Upper lobe of left lung (tissue), 4 donors: Measurements from ENCODE around the gene NTSR1.

Experiments
- POLR2A ChIP-seq, 4 donors: fragments of 450-650 bp; IDR thresholded peaks; one replicate each; pipeline ENCODE4 v1.5.1; 2016 to 2017; ENCODE audit warnings: antibody characterized with exemption in 4 of 4, mild to moderate bottlenecking in 2 of 4
- POLR2AphosphoS5 ChIP-seq, 2 donors: sonication (generic); formaldehyde crosslinking; IDR thresholded peaks; one replicate each; pipeline ENCODE4 v1.5.1; 2017; ENCODE audit warnings: antibody characterized with exemption in 2 of 2
- TF ChIP-seq, protein P1 (sequence below), 6 experiments: fragments of 450-650 bp in 4 of 6; fragments of 200-600 bp in 2 of 6; sonication (generic) in 2 of 6; IDR thresholded peaks; one replicate each; pipeline ENCODE4 v1.5.1; 2016 to 2019; ENCODE audit warnings: antibody characterized with exemption in 6 of 6

DNA sequence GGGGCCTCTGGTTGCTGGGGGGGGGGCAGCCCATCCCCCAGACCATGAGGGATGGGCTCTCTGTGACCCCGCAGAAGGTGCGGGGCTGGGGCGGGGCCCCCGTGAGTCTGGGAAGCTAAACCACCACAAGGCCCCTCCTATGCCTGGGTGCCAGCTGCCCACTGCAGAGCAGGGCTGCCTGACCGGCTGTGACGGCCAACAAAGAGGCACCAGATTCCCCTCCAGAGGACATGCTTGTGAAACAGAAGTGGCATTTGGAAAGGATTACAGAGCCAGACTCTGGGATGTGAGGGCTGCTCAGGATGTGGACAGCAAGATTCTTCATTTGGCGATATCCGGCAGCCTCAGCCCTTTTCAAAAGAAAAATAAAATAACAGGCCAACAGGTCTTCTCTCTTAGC is 16.5 kb upstream of the NTSR1 start:
- TF ChIP-seq, protein P1, sequence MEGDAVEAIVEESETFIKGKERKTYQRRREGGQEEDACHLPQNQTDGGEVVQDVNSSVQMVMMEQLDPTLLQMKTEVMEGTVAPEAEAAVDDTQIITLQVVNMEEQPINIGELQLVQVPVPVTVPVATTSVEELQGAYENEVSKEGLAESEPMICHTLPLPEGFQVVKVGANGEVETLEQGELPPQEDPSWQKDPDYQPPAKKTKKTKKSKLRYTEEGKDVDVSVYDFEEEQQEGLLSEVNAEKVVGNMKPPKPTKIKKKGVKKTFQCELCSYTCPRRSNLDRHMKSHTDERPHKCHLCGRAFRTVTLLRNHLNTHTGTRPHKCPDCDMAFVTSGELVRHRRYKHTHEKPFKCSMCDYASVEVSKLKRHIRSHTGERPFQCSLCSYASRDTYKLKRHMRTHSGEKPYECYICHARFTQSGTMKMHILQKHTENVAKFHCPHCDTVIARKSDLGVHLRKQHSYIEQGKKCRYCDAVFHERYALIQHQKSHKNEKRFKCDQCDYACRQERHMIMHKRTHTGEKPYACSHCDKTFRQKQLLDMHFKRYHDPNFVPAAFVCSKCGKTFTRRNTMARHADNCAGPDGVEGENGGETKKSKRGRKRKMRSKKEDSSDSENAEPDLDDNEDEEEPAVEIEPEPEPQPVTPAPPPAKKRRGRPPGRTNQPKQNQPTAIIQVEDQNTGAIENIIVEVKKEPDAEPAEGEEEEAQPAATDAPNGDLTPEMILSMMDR (IDR thresholded peaks at IDR 0.05): no peak
- TF ChIP-seq POLR2A (IDR thresholded peaks at IDR 0.05): no peak
- no peak for TF ChIP-seq POLR2AphosphoS5 (IDR thresholded peaks at IDR 0.05)
